Measurements from ENCODE around the gene VSTM2B. TPM values are rescaled to one million over a fixed set of nuclear protein-coding genes. Genes with fewer than 3 reads are reported as not detected.

Gene VSTM2B
- total RNA-seq, 4 donors from 2014 or later: not detected

- no peak for TF ChIP-seq POLR2A (IDR thresholded peaks at IDR 0.05)
- TF ChIP-seq, protein P1, sequence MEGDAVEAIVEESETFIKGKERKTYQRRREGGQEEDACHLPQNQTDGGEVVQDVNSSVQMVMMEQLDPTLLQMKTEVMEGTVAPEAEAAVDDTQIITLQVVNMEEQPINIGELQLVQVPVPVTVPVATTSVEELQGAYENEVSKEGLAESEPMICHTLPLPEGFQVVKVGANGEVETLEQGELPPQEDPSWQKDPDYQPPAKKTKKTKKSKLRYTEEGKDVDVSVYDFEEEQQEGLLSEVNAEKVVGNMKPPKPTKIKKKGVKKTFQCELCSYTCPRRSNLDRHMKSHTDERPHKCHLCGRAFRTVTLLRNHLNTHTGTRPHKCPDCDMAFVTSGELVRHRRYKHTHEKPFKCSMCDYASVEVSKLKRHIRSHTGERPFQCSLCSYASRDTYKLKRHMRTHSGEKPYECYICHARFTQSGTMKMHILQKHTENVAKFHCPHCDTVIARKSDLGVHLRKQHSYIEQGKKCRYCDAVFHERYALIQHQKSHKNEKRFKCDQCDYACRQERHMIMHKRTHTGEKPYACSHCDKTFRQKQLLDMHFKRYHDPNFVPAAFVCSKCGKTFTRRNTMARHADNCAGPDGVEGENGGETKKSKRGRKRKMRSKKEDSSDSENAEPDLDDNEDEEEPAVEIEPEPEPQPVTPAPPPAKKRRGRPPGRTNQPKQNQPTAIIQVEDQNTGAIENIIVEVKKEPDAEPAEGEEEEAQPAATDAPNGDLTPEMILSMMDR (IDR thresholded peaks at IDR 0.05): no peak
- Histone ChIP-seq H3K27me3 (peaks cover 3 to 16% of the 10 kb centered on the region in 2 donors), H3K27ac (no peak overlapping the region), H3K4me3 (no peak overlapping the region), H3K9me3 (no peaks in the 10 kb centered on the region), H3K36me3 (no peaks in the 10 kb centered on the region), H3K4me1 (peaks cover 0 to 32% of the 10 kb centered on the region in 2 donors)
- intact Hi-C loops (cut with DNase I; ENCODE audit: low total_unique reads): no loop called here
- DNase-seq: no peak
Measured at GRCh38 chr19:29524201-29524911, 1.4 kb upstream of the VSTM2B start.

DNA sequence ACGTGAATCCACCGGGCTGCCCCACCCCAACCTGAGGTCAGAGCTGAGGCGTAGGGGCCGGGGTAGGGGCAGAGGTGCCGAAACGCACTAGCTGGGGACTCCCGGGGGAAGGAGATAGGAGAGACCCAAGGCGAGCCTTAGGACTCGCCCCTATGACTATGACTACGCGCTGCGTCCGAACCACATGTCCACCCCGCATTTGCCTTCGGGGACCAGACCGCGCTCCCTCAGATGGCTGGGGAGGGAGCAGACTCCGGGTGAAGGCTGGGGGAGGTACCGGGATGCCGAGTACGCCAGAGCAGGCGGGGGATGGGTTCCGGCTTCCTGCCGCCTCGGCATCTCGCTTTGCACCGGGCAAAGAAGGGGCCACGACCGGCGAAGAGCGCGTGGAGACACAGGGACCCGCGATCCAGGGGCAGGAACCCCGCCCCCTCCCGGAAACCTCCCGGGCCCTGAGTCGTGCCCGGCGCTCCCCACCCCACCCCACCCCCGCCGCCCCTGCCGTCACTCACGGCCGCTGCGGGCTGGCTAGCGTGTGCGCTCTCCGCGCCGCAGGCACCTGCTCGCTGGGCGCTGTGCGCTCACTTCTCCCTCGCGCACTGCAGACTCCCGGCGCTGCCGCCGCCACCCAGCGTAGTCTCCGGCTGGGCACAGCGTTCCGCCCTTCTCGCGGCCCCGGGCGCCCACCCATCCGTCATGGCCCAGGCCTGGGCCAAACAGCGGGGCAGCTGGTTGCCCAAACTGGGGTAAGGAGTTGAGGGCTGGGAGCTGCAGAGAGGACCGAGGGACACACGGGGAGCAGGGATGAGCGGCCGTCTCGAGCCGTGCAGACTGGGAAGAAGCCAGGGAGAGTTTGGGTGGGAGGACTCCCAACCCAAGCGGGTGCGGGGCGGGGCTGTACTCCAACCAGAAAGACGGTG is 622 bp upstream of the VSTM2B start:
- no peak overlapping the region for H3K4me3 ChIP-seq

DNA sequence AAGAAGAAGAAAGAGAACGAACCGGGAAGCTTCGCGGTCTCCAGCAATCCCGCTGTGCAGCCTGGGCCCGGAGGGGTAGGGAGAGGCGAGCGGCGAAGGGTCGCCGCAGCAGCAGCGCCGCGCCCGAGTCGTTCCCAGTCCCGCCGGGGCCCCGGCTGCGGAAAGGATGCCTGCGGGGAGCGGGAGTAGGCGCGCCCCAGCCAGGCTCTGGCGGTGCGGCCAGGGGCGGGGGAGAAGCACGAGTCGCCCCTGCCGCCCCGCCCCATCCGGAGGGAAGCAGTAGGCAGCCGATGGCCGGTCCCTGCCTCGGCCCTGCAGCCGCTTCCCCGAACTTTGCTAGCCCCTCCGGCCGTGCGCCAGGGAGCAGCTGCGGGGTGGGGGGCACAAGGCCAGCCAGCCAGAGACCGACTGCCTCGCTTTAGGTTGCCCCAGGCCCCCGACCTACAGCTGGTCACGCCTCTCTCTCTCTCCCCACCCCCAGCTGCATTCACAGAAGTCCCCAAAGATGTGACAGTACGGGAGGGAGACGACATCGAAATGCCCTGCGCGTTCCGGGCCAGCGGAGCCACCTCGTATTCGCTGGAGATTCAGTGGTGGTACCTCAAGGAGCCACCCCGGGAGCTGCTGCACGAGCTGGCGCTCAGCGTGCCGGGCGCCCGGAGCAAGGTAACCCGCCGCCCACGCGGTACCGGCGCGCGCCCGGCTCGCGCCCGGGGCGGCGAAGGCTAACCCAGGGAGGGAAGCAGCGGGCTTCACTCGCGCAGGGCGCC is 1.1 kb downstream of the VSTM2B start:
- intact Hi-C loops (cut with DNase I; ENCODE audit: low total_unique reads): no loop called here
- Histone ChIP-seq H3K4me1 (peaks cover 0 to 39% of the 10 kb centered on the region in 2 donors), H3K9me3 (no peaks in the 10 kb centered on the region), H3K27me3 (peaks cover 3 to 22% of the 10 kb centered on the region in 2 donors), H3K4me3 (no peak overlapping the region), H3K27ac (no peak overlapping the region), H3K36me3 (no peaks in the 10 kb centered on the region)
- no peak for DNase-seq
- TF ChIP-seq, protein P1 (IDR thresholded peaks at IDR 0.05): no peak
- no peak for TF ChIP-seq POLR2A (IDR thresholded peaks at IDR 0.05)

More for the DNA sequence above, 622 bp upstream of the VSTM2B start:
- Histone ChIP-seq H3K27ac (no peak overlapping the region), H3K4me1 (peaks cover 0 to 38% of the 10 kb centered on the region in 2 donors), H3K9me3 (no peaks in the 10 kb centered on the region), H3K36me3 (no peaks in the 10 kb centered on the region), H3K27me3 (peaks cover 3 to 18% of the 10 kb centered on the region in 2 donors)
- intact Hi-C loops (cut with DNase I; ENCODE audit: low total_unique reads): no loop called here
- TF ChIP-seq, protein P1 (IDR thresholded peaks at IDR 0.05): no peak
- no peak for TF ChIP-seq POLR2A (IDR thresholded peaks at IDR 0.05)
- DNase-seq: no peak

- peaks cover 3 to 22% of the 10 kb centered on the region in 2 donors for H3K27me3 ChIP-seq
- no peak overlapping the region for H3K27ac ChIP-seq
- no peak for TF ChIP-seq POLR2A (IDR thresholded peaks at IDR 0.05)
- TF ChIP-seq, protein P1 (IDR thresholded peaks at IDR 0.05): no peak
- H3K4me3 ChIP-seq: no peak overlapping the region
- no peaks in the 10 kb centered on the region for H3K36me3 ChIP-seq
- no peak for DNase-seq
- peaks cover 0 to 39% of the 10 kb centered on the region in 2 donors for H3K4me1 ChIP-seq
- H3K9me3 ChIP-seq: no peaks in the 10 kb centered on the region
- intact Hi-C loops (cut with DNase I; ENCODE audit: low total_unique reads): no loop called here
Measured at GRCh38 chr19:29527500-29528328, 1.9 kb downstream of the VSTM2B start.

Measured in uterus (tissue), 4 donors.